Caco-2 (cell line): ENCODE results near the gene ISYNA1. TPM values are rescaled to one million over a fixed set of nuclear protein-coding genes. Genes with fewer than 3 reads are reported as not detected.

Source experiments
- BruUV-seq: library from RNA; stranded (reverse); fragments of 400-500 nt; replicated peaks from 2 replicates; lab custom pipeline; 2021; lab: Mats Ljungman, UMichigan
- CTCF ChIA-PET: fragments of 300-600 bp; sonication (Branson Sonifier 250); formaldehyde crosslinking; loops from one replicate; lab custom pipeline; 2022; ENCODE audit warnings: antibody characterized with exemption; lab: Charles Lee
- POLR2A ChIA-PET: fragments of 300-600 bp; sonication (Branson Sonifier 250); formaldehyde crosslinking; loops from one replicate; lab custom pipeline; 2022; ENCODE audit warnings: antibody characterized with exemption; lab: Charles Lee
- DNase-seq, 2 experiments: peaks; one replicate each; pipeline versions ENCODE4 v3.0.0 to v3.0.0-alpha.2; 2020 to 2022
- H3K27me3 ChIP-seq: replicated peaks from 2 replicates; pipeline ENCODE4 v1.6.0; 2011; ENCODE audit warnings: low read length; ENCODE audit not compliant: control insufficient read depth, insufficient read depth
- H3K36me3 ChIP-seq: 2 replicates; pipeline ENCODE4 v1.5.1; 2011; ENCODE audit warnings: low read length; ENCODE audit not compliant: control insufficient read depth, insufficient read depth
- H3K4me1 ChIP-seq: fragments of 250-450 bp; sonication (Bioruptor Pico); 2 replicates; pipeline ENCODE4 v1.5.1; 2020; ENCODE audit warnings: mild to moderate bottlenecking
- H3K4me3 ChIP-seq: 2 replicates; pipeline ENCODE4 v1.5.1; 2011; ENCODE audit warnings: low read depth, mild to moderate bottlenecking, control low read depth, low read length
- H3K9me3 ChIP-seq: fragments of 250-450 bp; sonication (Bioruptor Pico); 2 replicates; pipeline ENCODE4 v1.5.1; 2020; ENCODE audit warnings: mild to moderate bottlenecking, moderate library complexity
- H3K27ac Mint-ChIP-seq: one replicate; pipeline ENCODE4 v1.8.0; 2022; ENCODE audit warnings: mixed read lengths; ENCODE audit not compliant: unreplicated experiment
- H3K27me3 Mint-ChIP-seq: one replicate; pipeline ENCODE4 v1.8.0; 2022; ENCODE audit warnings: mixed read lengths; ENCODE audit not compliant: insufficient read depth, unreplicated experiment
- H3K36me3 Mint-ChIP-seq: one replicate; pipeline ENCODE4 v1.8.0; 2022; ENCODE audit warnings: mild to moderate bottlenecking, mixed read lengths; ENCODE audit not compliant: insufficient read depth, unreplicated experiment
- H3K4me1 Mint-ChIP-seq: one replicate; pipeline ENCODE4 v1.8.0; 2022; ENCODE audit warnings: low read depth, mixed read lengths; ENCODE audit not compliant: unreplicated experiment
- H3K4me3 Mint-ChIP-seq: one replicate; pipeline ENCODE4 v1.8.0; 2022; ENCODE audit warnings: mild to moderate bottlenecking, moderate library complexity, mixed read lengths; ENCODE audit not compliant: unreplicated experiment
- H3K9me3 Mint-ChIP-seq: one replicate; pipeline ENCODE4 v1.8.0; 2022; ENCODE audit warnings: mixed read lengths; ENCODE audit not compliant: unreplicated experiment
- intact Hi-C: fragments of 100-400 bp; cut with micrococcal nuclease; formaldehyde crosslinking; loops from one replicate; pipeline ENCODE4 v1.10.0; 2022; ENCODE audit not compliant: unreplicated experiment
- total RNA-seq: library from RNA; stranded (reverse); gene quantifications from 2 replicates; pipeline ENCODE4 v1.2.3, GENCODE V29; 2022
- TF ChIP-seq, protein P1 (sequence below), 2 experiments: fragments of 200-600 bp in 1 of 2; IDR thresholded peaks; 1 replicate in 1 of 2; 2 replicates in 1 of 2; pipeline versions ENCODE4 v1.5.1 to v1.8.0; 2011 to 2022; ENCODE audit warnings: antibody characterized with exemption in 1 of 2, control low read depth in 1 of 2, inconsistent platforms in 1 of 2, low read depth in 1 of 2, low read length in 1 of 2, mild to moderate bottlenecking in 1 of 2, moderate library complexity in 1 of 2; ENCODE audit not compliant: insufficient read depth in 1 of 2, severe bottlenecking in 1 of 2, unreplicated experiment in 1 of 2

The ISYNA1 gene
- total RNA-seq, 1 experiment from 2014 or later, result 65.3 TPM

DNA sequence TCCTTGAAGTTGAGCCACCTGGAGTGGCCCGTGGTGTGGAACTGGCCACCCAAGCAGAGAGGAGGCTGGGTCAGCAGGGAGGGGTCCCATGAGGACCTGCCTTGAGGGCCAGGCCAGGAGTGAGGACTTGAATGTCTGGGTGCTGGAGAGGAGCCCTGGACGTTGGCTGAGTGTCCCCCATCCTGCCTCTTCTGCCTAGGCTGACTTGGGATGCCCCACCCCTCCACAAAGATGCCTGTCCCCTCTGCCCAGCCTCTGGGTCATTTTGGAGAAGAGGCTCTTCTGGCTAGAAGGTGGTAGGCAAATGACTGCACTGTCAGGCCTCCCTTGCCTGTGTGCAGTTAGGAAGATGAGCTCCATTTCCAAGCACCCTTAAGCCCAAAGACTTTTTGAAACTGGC, 17.0 kb downstream of the ISYNA1 start:
- Mint-ChIP-seq H3K27me3 (no peaks in the 10 kb centered on the region), H3K4me1 (peaks cover 7% of the 10 kb centered on the region), H3K27ac (no peak overlapping the region), H3K9me3 (no peaks in the 10 kb centered on the region), H3K36me3 (peaks cover 25% of the 10 kb centered on the region), H3K4me3 (peak overlapping the region; percentile 89)
- Histone ChIP-seq H3K36me3 (no peaks in the 10 kb centered on the region), H3K27me3 (no peaks in the 10 kb centered on the region), H3K9me3 (no peaks in the 10 kb centered on the region), H3K4me1 (peaks cover 41% of the 10 kb centered on the region), H3K4me3 (no peak overlapping the region)
- TF ChIP-seq, protein P1, sequence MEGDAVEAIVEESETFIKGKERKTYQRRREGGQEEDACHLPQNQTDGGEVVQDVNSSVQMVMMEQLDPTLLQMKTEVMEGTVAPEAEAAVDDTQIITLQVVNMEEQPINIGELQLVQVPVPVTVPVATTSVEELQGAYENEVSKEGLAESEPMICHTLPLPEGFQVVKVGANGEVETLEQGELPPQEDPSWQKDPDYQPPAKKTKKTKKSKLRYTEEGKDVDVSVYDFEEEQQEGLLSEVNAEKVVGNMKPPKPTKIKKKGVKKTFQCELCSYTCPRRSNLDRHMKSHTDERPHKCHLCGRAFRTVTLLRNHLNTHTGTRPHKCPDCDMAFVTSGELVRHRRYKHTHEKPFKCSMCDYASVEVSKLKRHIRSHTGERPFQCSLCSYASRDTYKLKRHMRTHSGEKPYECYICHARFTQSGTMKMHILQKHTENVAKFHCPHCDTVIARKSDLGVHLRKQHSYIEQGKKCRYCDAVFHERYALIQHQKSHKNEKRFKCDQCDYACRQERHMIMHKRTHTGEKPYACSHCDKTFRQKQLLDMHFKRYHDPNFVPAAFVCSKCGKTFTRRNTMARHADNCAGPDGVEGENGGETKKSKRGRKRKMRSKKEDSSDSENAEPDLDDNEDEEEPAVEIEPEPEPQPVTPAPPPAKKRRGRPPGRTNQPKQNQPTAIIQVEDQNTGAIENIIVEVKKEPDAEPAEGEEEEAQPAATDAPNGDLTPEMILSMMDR (IDR thresholded peaks at IDR 0.05; ENCODE audit: insufficient read depth in 1 of 2, low read depth in 1 of 2, low read length in 1 of 2, severe bottlenecking in 1 of 2, unreplicated experiment in 1 of 2), result no peak
- ChIA-PET POLR2A (no interaction called here), CTCF (interaction anchor here (0.7 to 1.1 kb wide), 2 partner anchors 26 to 197 kb away, joined by 3 to 4 read pairs; no protein-coding TSS in a partner anchor)
- intact Hi-C loops, result no loop called here
- DNase-seq, result no peak
- BruUV-seq, result no TSS peak

DNA sequence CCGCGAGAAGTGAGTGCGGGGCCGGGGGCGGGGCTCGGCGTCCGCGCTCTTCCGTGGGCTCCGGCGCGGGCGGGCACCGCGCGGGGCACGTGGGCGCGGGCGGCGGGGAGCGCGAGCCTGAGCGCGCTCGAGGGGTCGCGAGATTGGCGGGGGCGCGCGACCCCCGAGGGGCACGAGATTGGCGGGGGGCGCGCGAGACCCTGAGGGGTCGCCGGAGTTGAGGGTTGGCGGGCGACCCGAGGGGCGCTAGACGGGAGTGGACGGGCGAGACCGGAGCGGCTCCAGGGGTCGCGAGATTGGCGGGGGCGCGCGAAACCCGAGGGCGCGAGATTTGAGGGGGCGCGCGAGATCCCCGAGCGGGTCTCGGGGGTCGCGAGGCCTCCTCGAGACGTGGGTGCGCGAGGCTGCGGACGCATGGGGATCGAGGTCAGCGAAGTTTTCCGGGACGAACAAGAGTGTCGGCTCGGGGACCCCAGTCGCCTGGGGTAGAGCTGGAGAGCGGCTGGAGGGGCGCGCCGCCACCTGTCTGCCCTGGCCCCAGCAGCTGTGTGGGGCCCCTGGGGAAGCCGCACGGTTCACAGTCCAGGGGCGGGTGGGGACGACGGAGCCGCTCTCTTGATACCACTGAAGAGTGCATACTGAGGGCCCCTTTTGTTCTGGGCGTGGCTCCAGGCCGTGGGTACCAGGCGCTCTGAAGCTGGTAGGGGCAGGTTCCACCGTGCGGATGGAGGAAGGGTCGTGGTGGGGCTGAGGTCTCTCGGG, 18.1 kb downstream of the ISYNA1 start:
- POLR2A ChIA-PET, result interaction anchor here (0.6 to 4.0 kb wide), 8 partner anchors 16 to 169 kb away, joined by 3 to 32 read pairs (median 4); partner anchors contain the start of genes GDF15, JUND and LSM4
- CTCF ChIA-PET, result interaction anchor here (0.6 to 2.7 kb wide), 12 partner anchors 18 to 140 kb away, joined by 3 to 15 read pairs (median 4); partner anchors contain the start of genes GDF15 and LSM4
- no TSS peak for BruUV-seq
- Histone ChIP-seq H3K36me3 (no peaks in the 10 kb centered on the region), H3K4me1 (peaks cover 41% of the 10 kb centered on the region), H3K27me3 (no peaks in the 10 kb centered on the region), H3K4me3 (peak overlapping the region; percentile 85), H3K9me3 (no peaks in the 10 kb centered on the region)
- H3K27ac Mint-ChIP-seq, result peak overlapping the region; percentile 24
- TF ChIP-seq, protein P1 (IDR thresholded peaks at IDR 0.05; ENCODE audit: insufficient read depth in 1 of 2, low read depth in 1 of 2, low read length in 1 of 2, severe bottlenecking in 1 of 2, unreplicated experiment in 1 of 2), result no peak
- no peaks in the 10 kb centered on the region for H3K27me3 Mint-ChIP-seq
- peak overlapping the region; percentile 89 for H3K4me3 Mint-ChIP-seq
- no peaks in the 10 kb centered on the region for H3K9me3 Mint-ChIP-seq
- intact Hi-C loops, result loop anchor here (1.0 kb wide), 1 partner anchor 18 kb away; the partner anchor contains the start of gene ISYNA1
- peaks cover 18% of the 10 kb centered on the region for H3K36me3 Mint-ChIP-seq
- H3K4me1 Mint-ChIP-seq, result peaks cover 7% of the 10 kb centered on the region
- DNase-seq, result peak; percentile 47 to 59

DNA sequence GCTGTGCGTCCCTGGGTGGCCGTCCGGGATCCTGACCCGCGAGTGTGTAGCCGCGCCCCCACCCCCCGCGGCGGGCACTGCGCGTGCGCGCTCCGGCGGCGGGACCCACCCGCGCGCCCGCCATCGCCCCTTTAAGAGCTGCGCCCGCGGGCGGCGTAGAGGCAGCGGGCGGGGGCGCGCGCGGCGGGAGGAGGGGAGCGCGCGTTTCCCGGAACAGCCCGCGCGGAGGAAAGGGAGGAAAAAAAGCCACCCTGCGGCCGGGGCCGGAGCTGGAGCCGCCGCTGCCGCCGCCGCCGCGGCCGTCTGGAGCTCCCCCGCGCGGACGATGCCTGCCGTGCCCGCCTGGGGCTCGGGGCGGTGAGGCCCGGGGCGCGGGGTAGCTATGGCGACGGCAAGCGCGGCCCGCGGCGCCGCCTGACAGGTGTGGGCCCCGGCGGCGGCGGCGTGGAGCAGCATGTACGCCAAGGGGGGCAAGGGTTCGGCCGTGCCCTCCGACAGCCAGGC, 18.7 kb downstream of the ISYNA1 start, which contains the start of gene SSBP4:
TSS of gene SSBP4 (plus strand) at position 204 of the 504 bp plus-strand sequence. CDS start at position 455, 251 bp downstream.
- Mint-ChIP-seq H3K4me1 (peaks cover 7% of the 10 kb centered on the region), H3K36me3 (peaks cover 18% of the 10 kb centered on the region), H3K27ac (peak within 1 kb of the TSS; percentile 24), H3K9me3 (no peaks in the 10 kb centered on the region), H3K4me3 (peak within 1 kb of the TSS; percentile 89), H3K27me3 (no peaks in the 10 kb centered on the region)
- CTCF ChIA-PET, result interaction anchor here (0.6 to 2.7 kb wide), 14 partner anchors 18 to 320 kb away, joined by 3 to 15 read pairs (median 4); partner anchors contain the start of genes GDF15 and LSM4
- intact Hi-C loops, result loop anchor here (1.0 kb wide), 1 partner anchor 19 kb away; the partner anchor contains the start of gene ISYNA1
- H3K9me3 ChIP-seq, result no peaks in the 10 kb centered on the region
- no TSS peak for BruUV-seq
- no peaks in the 10 kb centered on the region for H3K27me3 ChIP-seq
- H3K4me3 ChIP-seq, result peak within 1 kb of the TSS; percentile 85
- H3K4me1 ChIP-seq, result peaks cover 41% of the 10 kb centered on the region
- no peaks in the 10 kb centered on the region for H3K36me3 ChIP-seq
- POLR2A ChIA-PET, result interaction anchor here (0.6 to 4.0 kb wide), 6 partner anchors 34 to 170 kb away, joined by 3 to 32 read pairs (median 5); partner anchors contain the start of genes GDF15, JUND and LSM4
- DNase-seq, result peak; percentile 77 to 90
- TF ChIP-seq, protein P1 (IDR thresholded peaks at IDR 0.05; ENCODE audit: insufficient read depth in 1 of 2, low read depth in 1 of 2, low read length in 1 of 2, severe bottlenecking in 1 of 2, unreplicated experiment in 1 of 2), result peak; percentile 22 to 39
